HG03432 (cell line): ENCODE measurements around the gene TUBG2.

Source experiments
- ATAC-seq: cut with Tn5 transposase; IDR thresholded peaks from one replicate; pipeline ENCODE4 v1.9.1; 2021; ENCODE audit warnings: mild to moderate bottlenecking, moderate library complexity; ENCODE audit not compliant: unreplicated experiment

The TUBG2 gene

DNA sequence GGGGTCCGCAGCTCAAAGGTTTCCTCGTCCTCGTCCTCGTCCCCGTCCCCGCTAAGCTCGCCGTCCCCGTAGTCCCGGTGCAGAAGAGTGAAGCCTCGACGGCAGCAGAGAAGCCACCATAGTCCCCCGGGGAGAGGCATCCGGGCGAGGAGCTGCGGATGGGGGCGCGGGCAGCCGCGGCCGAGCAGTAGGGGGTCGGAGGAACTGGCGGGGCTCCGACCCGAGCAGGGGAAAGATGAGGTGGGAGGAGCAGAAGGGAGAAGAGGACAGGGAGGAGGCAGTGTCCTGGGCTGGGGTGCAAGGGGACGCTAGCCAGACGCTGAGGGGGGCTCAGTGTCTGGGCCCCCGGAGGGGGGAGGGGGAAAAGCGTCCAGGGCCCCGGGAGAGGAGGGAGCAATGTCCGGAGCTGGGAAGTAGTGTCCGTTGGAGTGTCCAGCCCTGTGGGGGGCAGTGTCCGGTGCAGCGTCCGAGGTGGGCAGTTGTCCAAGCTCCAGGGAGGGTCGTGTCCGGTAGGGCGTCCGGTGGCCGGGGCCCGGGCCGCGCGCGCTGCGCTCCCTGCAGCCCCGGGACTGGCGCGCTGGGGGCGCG is 17.4 kb downstream of the TUBG2 start, which contains the start of gene PLEKHH3:
TSS of gene PLEKHH3 (minus strand) at position 571 of the 588 bp plus-strand sequence. CDS start at position 140, 431 bp downstream.
- ATAC-seq: no peak

DNA sequence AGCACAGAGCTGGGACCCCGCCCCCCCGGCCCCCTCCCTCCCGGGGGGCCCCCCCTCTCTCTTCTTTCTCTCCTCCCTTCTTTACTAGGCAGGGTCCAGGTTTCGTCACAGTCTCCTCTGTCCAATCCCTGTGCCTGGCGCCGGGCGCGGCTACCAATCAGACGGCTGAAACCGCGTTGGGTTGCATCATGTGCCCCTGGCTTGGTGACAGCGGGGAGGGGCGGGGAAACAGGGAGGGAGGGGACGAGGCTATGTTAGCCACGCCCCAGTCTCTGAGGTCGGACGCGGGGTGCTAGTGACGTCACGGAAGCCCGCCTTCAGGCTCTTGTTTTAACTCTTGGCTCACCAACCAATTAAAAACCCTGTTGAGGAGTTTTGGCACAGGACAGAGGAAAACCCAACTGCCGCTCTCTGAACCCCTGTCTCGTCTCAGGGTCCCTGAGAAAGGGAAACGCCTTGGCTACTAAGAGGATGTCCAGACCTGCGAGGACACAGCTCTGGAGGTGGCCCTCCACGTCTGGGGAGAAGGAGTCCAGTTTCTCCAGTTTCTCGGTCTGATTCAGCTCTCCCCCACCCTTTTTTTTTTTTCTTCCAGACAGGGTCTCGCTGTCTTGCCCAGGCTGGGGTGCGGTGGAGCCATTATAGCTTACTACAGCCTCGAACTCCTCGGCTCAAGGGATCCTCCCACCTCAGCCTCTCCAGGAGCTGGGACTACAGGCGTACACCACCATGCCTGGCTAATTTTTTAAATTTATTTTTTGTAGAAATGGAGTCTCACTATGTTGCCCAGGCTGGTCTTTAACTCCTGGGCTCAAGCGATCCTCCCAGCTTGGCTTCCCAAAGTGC is 18.2 kb downstream of the TUBG2 start:
- peak; percentile 61 for ATAC-seq

DNA sequence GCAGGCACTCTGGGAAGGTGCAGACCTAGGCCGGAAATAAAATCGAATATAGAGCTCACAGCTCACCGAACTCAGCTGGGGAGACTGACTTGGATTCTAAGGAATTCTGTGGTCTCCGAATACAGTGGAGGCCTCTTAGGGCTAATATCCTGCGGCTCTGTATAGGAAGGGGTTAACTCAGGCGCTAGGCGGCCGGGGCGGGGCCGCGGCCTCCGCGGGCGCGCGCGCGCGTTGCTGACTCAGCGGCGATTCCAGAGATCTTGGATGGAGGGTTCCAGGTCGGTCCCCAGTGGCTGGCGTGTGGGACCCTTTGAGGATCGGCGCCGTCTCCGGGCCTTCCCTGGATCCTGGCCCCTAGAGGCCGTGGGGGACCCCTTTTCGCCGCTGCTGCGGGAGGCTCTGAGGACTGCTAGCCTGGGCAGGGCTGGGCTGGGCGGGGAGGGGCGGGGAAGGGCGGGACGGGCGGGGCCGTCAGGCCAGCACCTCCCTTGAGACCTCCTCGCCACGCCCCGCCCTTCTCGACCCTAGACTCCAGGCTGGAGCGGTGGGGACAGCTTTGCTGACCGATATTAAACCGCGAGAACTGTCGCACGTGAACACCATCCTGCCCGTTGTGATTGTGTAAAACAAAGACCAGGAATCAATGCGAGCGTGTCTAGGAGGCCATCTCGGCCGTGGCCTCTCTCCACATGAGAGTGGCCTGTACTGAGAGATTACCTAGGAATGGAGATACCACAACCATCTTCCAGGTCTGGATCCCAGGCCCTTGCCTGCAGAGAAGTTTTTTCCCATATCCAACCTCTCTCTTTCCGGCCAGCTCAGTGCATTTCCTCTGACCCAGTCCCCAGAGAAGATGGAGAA is 19.1 kb downstream of the TUBG2 start:
- peak; percentile 33 for ATAC-seq

DNA sequence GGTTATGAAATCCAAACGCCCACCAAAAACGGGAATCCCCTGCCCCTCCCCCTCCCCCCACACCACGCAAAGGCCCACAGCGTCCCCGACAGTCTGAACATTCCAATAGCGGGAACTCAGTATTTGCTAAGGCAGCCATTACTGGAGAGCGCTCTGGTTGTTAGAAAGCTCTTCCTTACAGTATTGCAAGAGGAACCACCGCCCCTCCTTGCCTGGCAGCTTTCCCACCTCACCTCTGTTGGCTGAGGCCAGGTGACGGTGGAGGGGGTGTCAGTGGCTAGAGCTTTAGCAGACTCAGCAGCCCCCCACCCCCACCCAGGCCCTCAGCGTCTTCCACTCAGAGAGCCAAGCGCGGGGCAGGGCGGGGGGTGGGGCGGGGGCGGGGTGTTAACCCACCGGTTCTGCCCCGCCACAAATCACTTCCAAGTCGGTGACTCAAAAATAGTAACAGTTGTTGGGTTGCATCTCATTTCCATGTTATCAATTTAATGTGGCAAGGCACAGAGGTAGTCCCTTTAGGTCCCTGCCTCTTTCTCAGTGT is 19.9 kb downstream of the TUBG2 start:
- ATAC-seq: no peak

DNA sequence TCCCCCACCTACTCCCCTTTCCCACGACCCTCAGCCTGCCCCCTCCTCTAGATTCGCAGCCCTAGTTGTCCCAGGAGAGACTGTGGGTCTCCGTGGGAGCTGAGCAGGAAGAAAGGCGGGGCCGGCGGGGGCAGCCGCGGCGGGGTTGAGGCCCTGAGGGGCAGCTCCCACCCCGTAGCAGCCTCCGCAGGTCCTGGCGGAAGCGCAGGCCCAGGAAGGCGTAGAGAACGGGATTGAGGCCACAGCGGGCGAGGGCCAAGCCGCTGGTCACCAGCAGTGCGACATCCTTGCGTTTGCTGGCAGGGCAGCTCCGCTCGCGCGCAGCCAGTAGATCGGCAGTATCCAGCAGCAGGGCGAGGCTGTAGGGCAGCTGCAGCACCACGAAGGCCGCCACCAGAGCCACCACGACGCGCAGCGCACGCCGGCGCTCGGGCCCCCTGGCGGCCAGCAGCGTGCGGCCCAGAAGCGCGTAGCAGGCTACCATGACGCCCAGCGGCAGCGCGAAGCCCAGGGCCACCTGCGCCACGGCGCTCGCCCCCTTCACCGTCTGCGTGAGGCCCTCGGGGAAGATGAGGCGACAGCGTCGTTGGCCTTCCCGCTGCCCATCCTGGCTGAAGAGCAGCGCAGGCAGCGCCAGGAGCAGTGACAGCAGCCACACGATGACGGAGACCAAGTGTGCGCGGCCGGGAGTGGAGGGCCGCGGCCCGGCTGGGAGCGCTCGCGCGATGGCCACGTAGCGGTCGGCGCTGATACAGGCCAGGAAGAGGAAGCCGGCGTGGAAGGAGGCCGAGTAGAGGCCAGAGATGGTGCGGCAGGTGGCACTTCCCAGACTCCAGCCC is 20.6 kb downstream of the TUBG2 start:
- peak; percentile 19 for ATAC-seq

DNA sequence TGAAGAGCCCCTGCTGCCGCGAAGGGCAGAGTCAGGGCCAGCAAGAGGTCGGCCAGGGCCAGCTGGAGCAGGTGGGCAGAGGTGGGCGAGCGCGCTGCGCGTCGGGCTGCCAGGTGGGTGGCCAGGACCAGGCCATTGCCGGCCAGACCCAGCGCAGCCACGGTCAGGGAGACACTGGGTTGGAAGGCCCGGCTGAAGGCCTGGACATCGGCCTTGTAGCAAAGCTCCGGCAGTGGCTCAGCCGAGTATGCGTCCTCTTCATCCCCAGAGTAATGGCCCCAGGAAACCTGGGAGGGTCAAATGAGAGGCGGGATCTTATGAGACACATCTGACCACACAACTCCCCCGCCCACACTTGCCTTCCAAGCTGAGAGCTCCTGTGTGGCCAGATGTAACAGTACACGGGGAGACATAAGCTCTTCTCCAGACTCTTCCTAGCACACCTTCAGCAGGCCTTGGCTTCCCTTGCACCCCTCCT is 21.3 kb downstream of the TUBG2 start:
- ATAC-seq: no peak

DNA sequence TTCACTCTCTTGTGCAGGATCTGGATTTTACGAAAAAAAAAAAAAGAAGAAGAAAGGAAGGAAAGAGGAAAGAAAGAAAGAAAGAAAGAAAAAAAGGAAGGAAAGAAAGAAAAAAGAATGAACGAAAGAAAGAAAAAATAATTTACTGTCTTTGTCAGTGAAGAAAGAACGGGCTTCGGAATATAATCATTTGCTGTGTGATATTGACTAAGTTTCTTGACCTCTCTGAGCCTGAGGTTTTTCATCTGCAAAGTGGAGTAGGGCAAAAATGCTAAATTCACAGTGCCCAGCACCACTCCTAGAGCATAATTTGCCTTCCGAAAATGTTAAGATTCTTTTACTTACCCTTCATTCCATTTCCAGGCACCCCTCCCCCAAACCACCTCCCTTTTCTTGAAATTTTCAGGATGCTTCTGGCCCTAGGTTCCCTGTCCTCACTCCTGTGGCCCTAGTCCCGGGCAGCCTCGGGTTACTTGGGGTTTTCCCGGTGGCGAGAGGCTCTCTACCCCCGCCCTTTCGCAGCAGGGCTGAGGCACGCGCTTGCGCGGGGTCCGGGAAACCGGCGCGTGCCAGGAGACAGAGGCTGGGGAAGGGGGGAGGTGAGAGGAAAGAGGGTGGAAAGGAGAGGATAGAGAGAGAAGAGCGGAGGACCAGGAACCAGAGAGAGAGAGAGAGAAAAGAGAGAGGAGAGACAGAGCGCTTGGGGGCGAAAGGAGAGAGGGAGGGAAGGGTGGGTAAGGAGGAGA is 23.1 kb downstream of the TUBG2 start, which contains the start of gene CNTNAP1:
TSS of gene CNTNAP1 (plus strand) at position 556 of the 746 bp plus-strand sequence. CDS start 299 bp downstream, outside the sequence.
- no peak for ATAC-seq

DNA sequence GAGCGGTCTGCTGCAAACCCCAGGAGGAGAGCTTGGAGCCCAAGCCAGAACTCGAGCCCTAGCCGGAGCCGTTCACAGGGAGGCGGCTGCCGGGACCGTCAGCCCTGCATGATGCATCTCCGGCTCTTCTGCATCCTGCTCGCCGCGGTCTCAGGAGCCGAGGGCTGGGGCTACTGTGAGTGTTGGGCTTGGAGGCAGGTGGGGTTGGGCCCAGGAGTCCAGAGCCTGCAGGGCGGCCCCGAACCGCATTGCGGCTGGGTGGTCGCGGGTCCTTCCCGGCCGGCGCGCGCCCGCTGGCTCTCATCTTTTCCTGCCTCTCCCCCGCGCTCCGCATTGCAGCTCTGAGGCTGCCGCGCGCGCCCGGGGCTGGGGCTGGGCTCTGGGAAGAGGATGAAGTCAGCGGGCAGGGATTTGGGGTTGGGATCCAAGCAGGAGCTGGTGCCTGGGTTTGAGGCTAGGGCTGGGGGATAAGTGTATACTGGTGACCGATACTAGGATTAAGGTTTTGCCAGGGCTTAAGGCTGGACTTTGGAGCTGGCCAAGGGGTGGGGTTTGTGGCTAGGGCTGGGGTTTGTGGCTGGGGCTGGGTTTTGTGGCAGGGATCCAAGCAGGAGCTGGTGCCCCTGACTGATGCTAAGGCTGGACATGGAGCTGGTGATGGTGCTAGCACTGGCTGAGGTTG is 23.8 kb downstream of the TUBG2 start:
- no peak for ATAC-seq

DNA sequence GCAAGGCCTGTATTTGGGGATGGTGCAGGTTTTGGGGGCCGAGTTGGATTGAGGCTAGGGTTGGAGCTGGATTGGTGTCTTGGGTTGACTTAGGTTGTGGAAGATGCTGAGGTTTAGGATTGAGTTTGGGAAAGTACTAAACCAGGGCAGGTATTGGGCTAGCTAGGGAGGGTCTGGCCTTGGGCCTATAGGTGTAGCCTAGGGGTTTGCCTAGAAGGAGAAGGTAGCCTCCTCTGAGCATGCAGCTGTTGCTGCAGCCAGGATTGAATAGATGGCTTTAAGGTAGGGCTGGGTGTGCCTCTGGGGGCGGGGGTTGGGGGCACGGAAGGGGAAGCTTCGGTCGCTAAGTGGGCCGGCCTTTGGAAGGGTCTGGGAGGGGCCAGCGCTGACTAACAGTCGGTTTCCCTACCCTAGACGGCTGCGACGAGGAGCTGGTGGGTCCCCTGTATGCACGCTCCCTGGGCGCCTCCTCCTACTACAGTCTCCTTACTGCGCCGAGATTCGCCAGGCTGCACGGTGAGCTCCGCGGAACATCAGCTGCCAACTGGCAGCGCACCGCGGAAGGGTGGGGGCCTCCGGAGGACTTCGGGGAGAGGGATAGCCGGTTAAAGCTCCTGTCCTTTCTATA is 24.4 kb downstream of the TUBG2 start:
- ATAC-seq: no peak

DNA sequence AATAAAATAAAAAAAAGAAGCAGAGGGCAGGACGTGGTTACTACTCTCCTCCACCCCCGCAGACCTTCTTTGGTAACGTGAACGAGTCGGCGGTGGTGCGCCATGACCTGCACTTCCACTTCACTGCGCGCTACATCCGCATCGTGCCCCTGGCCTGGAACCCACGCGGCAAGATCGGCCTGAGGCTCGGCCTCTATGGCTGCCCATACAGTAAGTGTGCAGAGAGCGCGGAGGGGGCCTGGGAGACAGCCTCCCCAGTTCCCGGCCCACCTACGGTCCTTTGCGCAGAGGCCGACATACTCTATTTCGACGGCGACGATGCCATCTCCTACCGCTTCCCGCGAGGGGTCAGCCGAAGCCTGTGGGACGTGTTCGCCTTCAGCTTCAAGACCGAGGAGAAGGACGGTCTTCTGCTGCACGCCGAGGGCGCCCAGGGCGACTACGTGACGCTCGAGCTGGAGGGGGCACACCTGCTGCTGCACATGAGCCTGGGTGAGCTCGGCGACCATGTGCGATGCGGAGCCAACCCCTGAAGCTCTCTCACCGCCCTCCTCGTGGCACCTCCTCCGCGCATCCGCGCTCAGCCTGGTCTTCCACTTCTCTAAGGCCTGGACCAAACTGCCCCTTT is 26.0 kb downstream of the TUBG2 start:
- ATAC-seq: no peak

DNA sequence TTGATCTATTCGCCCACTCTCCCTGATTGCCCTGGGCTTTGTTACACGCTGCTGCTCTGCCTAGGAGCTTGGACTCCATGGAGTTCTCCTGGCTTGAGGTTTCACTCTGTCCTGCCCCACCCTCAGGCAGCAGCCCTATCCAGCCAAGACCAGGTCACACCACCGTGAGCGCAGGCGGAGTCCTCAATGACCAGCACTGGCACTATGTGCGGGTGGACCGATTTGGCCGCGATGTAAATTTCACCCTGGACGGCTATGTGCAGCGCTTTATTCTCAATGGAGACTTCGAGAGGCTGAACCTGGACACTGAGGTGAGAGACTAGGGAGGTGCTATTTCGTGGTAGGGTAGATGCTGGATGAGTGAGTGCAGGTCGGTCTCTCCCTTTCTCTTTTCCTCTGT is 26.7 kb downstream of the TUBG2 start:
- ATAC-seq: no peak

DNA sequence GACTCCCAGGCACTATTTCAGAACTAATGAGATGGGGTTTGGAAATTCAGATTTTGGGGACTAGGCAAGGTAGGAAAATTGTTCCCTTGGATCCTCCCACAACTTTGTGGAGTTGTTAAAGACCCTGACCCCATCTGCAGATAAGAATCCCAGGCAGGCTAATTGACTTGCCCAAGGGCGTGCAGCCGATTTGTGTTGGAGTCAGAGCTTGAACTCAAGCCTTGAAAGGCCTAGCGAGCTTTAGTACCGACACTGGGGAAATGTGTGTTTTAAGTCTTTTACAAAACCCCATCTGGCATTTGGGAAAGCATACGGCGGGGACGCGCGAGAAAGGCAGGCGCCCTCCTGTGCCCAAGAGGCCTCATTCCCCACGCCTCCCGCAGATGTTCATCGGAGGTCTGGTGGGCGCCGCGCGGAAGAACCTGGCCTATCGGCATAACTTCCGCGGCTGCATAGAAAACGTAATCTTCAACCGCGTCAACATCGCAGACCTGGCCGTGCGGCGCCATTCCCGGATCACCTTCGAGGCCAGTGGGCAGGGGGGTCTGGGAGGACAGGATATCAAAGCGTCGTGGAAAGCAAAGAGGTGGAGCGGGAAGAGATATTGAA is 27.5 kb downstream of the TUBG2 start:
- ATAC-seq: no peak

DNA sequence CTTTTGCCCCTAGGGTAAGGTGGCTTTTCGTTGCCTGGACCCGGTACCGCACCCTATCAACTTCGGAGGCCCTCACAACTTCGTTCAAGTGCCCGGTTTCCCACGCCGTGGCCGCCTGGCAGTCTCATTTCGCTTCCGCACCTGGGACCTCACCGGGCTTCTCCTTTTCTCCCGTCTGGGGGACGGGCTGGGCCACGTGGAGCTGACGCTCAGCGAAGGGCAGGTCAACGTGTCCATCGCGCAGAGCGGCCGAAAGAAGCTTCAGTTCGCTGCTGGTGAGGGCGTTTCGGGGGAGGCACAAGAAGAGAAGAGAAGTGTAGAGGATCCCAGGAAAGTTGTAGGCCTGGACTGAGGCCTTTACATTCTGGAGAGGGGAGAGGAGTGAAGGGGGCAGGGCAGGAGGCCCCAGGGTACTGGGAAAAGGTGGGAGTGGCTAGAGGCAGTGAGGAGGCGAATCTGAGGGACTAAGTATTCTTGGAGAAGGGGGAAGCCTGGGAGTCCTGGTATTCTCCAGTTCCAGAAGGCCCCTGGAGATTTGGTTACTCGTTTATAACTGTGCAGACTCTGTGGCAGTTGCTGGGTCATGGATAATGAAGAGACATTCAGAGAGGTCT is 28.7 kb downstream of the TUBG2 start:
- ATAC-seq: no peak

DNA sequence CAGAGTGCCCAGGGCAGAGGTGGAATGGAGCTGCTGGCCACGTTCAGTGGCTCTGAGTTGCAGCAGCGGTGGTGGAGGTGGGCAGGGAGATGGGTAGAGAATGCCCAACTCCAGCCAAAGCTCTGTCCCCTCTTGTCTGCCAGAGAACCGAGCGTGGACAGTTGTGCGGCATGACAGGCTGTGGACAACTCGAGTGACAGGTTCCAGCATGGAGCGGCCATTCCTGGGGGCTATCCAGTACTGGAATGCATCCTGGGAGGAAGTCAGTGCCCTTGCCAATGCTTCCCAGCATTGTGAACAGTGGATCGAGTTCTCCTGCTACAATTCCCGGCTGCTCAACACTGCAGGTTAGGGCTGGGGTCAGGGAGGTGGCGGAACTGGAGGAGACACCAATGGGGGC is 31.5 kb downstream of the TUBG2 start:
- no peak for ATAC-seq

DNA sequence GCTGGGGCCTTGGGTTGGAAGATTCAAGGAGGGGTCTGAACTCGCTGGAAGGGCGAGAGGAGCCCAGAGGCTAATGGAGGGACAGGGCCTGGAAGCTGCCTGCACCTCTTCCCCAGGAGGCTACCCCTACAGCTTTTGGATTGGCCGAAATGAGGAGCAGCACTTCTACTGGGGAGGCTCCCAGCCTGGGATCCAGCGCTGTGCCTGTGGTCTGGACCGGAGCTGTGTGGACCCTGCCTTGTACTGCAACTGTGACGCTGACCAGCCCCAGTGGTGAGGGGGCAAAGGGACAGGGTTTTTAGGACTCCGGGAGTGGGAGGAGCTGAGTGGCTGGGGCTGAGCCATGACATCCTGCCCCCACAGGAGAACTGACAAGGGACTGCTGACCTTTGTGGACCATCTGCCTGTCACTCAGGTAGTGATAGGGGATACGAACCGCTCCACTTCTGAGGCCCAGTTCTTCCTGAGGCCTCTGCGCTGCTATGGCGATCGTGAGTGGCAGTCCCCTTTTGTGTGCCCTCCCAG is 32.0 kb downstream of the TUBG2 start:
- no peak for ATAC-seq

DNA sequence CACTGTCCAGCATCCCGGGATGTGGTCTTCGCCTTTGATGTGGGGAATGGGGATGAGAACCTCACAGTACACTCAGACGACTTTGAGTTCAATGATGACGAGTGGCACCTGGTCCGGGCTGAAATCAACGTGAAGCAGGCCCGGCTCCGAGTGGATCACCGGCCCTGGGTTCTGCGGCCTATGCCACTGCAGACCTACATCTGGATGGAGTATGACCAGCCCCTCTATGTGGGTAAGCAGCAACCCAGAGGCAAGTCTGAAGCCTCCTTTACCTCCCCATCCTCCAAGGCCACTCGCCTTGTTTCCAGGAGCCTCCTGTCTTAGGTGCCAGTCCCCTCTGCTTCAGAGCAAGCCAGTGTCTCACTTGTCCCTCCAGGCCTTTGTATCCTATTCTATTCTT is 33.4 kb downstream of the TUBG2 start:
- ATAC-seq: no peak

DNA sequence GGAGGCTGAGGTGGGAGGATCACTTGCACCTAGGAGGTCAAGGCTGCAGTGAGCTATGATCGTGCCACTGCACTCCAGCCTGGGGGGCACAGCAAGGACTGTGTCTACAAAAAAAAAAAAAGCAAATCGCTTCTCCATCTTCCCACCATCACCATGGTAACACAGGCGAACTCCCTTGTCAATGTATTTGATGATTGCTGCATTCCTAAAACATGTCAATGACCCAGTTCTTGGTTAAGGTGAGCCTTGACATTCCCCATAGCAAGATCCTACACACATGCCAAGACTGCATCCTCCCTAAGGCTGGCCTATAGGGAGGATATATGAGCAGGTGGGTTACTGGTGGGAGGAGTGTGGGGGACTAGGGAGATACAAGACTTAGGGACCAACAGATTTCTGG is 35.4 kb downstream of the TUBG2 start:
- no peak for ATAC-seq
